Neural crest cell (in vitro differentiated cells): ENCODE results near the gene EGFLAM. TPM values are rescaled to one million over a fixed set of nuclear protein-coding genes. Genes with fewer than 3 reads are reported as not detected.

Experiments
- DNase-seq: peaks from one replicate; pipeline ENCODE4 v3.0.0; 2021; ENCODE audit warnings: low read depth, mixed read lengths, low spot score
- H3K27ac Mint-ChIP-seq: one replicate; pipeline ENCODE4 v1.8.0; 2021; ENCODE audit warnings: mild to moderate bottlenecking, mixed read lengths; ENCODE audit not compliant: unreplicated experiment
- H3K27me3 Mint-ChIP-seq: 2 replicates; pipeline ENCODE4 v1.8.0; 2021; ENCODE audit warnings: low read depth, mild to moderate bottlenecking, mixed read lengths
- H3K36me3 Mint-ChIP-seq: 2 replicates; pipeline ENCODE4 v1.8.0; 2021; ENCODE audit warnings: low read depth, mild to moderate bottlenecking, mixed read lengths
- H3K4me1 Mint-ChIP-seq: 2 replicates; pipeline ENCODE4 v1.8.0; 2021; ENCODE audit warnings: mixed read lengths
- H3K4me3 Mint-ChIP-seq: one replicate; pipeline ENCODE4 v1.8.0; 2021; ENCODE audit warnings: mild to moderate bottlenecking, mixed read lengths
- H3K9me3 Mint-ChIP-seq: 2 replicates; pipeline ENCODE4 v1.8.0; 2021; ENCODE audit warnings: mixed read lengths
- CTCF ChIP-seq: fragments of 200-600 bp; sonication (generic); conservative IDR thresholded peaks from 2 replicates; pipeline ENCODE4 v1.5.0; 2021; ENCODE audit warnings: antibody characterized with exemption, mild to moderate bottlenecking
- total RNA-seq: library from RNA; stranded (reverse); gene quantifications from 2 replicates; pipeline ENCODE4 v1.2.1, GENCODE V29; 2021

EGFLAM gene
- total RNA-seq, 1 donor from 2014 or later = 9.1 TPM

GRCh38 chr5:38380537-38380936 lies 122.2 kb downstream of the EGFLAM start:
- Mint-ChIP-seq H3K4me1 (peaks cover 15% of the 10 kb centered on the region), H3K9me3 (no peaks in the 10 kb centered on the region), H3K27ac (no peak overlapping the region), H3K4me3 (no peak overlapping the region), H3K27me3 (no peaks in the 10 kb centered on the region), H3K36me3 (no peaks in the 10 kb centered on the region)
- DNase-seq = no peak
- no peak for TF ChIP-seq CTCF

GRCh38 chr5:38381361-38381760 lies 123.0 kb downstream of the EGFLAM start:
- no peaks in the 10 kb centered on the region for H3K9me3 Mint-ChIP-seq
- peaks cover 15% of the 10 kb centered on the region for H3K4me1 Mint-ChIP-seq
- H3K27me3 Mint-ChIP-seq = no peaks in the 10 kb centered on the region
- H3K27ac Mint-ChIP-seq = no peak overlapping the region
- no peak for TF ChIP-seq CTCF
- H3K36me3 Mint-ChIP-seq = no peaks in the 10 kb centered on the region
- DNase-seq = no peak
- no peak overlapping the region for H3K4me3 Mint-ChIP-seq

GRCh38 chr5:38382898-38383297 lies 124.5 kb downstream of the EGFLAM start:
- Mint-ChIP-seq H3K4me1 (peaks cover 15% of the 10 kb centered on the region), H3K36me3 (no peaks in the 10 kb centered on the region), H3K27ac (no peak overlapping the region), H3K4me3 (no peak overlapping the region), H3K27me3 (no peaks in the 10 kb centered on the region), H3K9me3 (no peaks in the 10 kb centered on the region)
- DNase-seq = peak; percentile 60
- peak; percentile 83 for TF ChIP-seq CTCF

GRCh38 chr5:38383701-38384100 lies 125.3 kb downstream of the EGFLAM start:
- DNase-seq = no peak
- Mint-ChIP-seq H3K27ac (peak overlapping the region; percentile 64), H3K4me3 (no peak overlapping the region), H3K4me1 (peaks cover 15% of the 10 kb centered on the region), H3K27me3 (no peaks in the 10 kb centered on the region), H3K36me3 (no peaks in the 10 kb centered on the region), H3K9me3 (no peaks in the 10 kb centered on the region)
- no peak for TF ChIP-seq CTCF

GRCh38 chr5:38384396-38384795 lies 126.0 kb downstream of the EGFLAM start:
- no peaks in the 10 kb centered on the region for H3K36me3 Mint-ChIP-seq
- no peaks in the 10 kb centered on the region for H3K27me3 Mint-ChIP-seq
- no peak overlapping the region for H3K27ac Mint-ChIP-seq
- H3K9me3 Mint-ChIP-seq = no peaks in the 10 kb centered on the region
- DNase-seq = no peak
- H3K4me1 Mint-ChIP-seq = peaks cover 8% of the 10 kb centered on the region
- no peak overlapping the region for H3K4me3 Mint-ChIP-seq
- TF ChIP-seq CTCF = no peak

- H3K36me3 Mint-ChIP-seq = no peaks in the 10 kb centered on the region
- H3K27me3 Mint-ChIP-seq = no peaks in the 10 kb centered on the region
- H3K4me1 Mint-ChIP-seq = peaks cover 5% of the 10 kb centered on the region
- TF ChIP-seq CTCF = no peak
- no peak overlapping the region for H3K27ac Mint-ChIP-seq
- H3K9me3 Mint-ChIP-seq = no peaks in the 10 kb centered on the region
- no peak for DNase-seq
- H3K4me3 Mint-ChIP-seq = no peak overlapping the region
These were observed 128.8 kb downstream of the EGFLAM start for GRCh38 chr5:38387161-38387560.
